Measurements from ENCODE around the gene TPP2. TPM values are rescaled to one million over a fixed set of nuclear protein-coding genes. Genes with fewer than 3 reads are reported as not detected.

TPP2 gene
- total RNA-seq, 1 experiment from 2014 or later: 36.7 TPM

GRCh38 chr13:102555914-102556553 lies 40.8 kb upstream of the TPP2 start:
- CTCF ChIA-PET: interaction anchor here (0.7 to 3.2 kb wide), 27 partner anchors 8 to 1428 kb away, joined by 3 to 40 read pairs (median 4); partner anchors contain the start of gene TPP2
- RAD21 ChIA-PET (ENCODE audit: low non-redundant PET in 1 of 2, low total read pairs in 2 of 2, uncharacterized antibody in 2 of 2, unreplicated experiment in 2 of 2): interaction anchor here (0.6 to 1.5 kb wide), 5 partner anchors 12 to 1411 kb away, joined by 3 to 6 read pairs (median 4); no protein-coding TSS in a partner anchor
- Histone ChIP-seq H3K4me3 (replicated peaks in 1 of 2; ENCODE audit: low read depth in 1 of 2, low read length in 2 of 2) (no peak overlapping the region), H3K4me1 (ENCODE audit: control insufficient read depth in 1 of 2, insufficient read depth in 2 of 2, low read length in 2 of 2) (no peaks in the 10 kb centered on the region), H3K4me2 (ENCODE audit: low read length) (peak overlapping the region; percentile 16; the same call in 1 of the 2 replicates), H3K9me2 (ENCODE audit: insufficient read depth) (no peaks in the 10 kb centered on the region), H2AFZ (ENCODE audit: low read depth, low read length, poor library complexity, severe bottlenecking) (peak overlapping the region; percentile 63), H3K79me2 (ENCODE audit: insufficient read depth, low read length) (no peaks in the 10 kb centered on the region), H3K27ac (ENCODE audit: low read depth, low read length) (no peak overlapping the region), H3K9me3 (ENCODE audit: control insufficient read depth in 1 of 2, insufficient read depth in 1 of 2, low read depth in 1 of 2, low read length in 2 of 2) (no peaks in the 10 kb centered on the region), H3K36me3 (ENCODE audit: control insufficient read depth in 1 of 2, insufficient read depth in 2 of 2, low read length in 2 of 2) (no peaks in the 10 kb centered on the region; a peak in 1 of 4 replicates), H3K9ac (ENCODE audit: low read length) (no peak overlapping the region), H4K20me1 (ENCODE audit: insufficient read depth) (no peaks in the 10 kb centered on the region), H3K27me3 (ENCODE audit: insufficient read depth, low read length) (peaks cover 5% of the 10 kb centered on the region; the same call in 1 of the 2 replicates)
- ATAC-seq (peak; percentile 83), DNase-seq (ENCODE audit: low read depth, low spot score) (peak; percentile 21)
- no TSS peak for BruUV-seq (replicated peaks)
- intact Hi-C loops (cut with micrococcal nuclease): loop anchor here (2.0 to 5.0 kb wide), 2 partner anchors 414 to 1411 kb away; no protein-coding TSS in a partner anchor
- TF ChIP-seq RAD21 (IDR thresholded peaks at IDR 0.05; ENCODE audit: low read depth) (peak; percentile 61), EZH2phosphoT487 (IDR thresholded peaks at IDR 0.05; ENCODE audit: borderline replicate concordance) (no peak), REST (IDR thresholded peaks at IDR 0.05; ENCODE audit: low read depth) (no peak), CTCF (IDR thresholded peaks at IDR 0.05 in 2 of 3, conservative IDR thresholded peaks at IDR 0.05 in 1 of 3; ENCODE audit: borderline replicate concordance in 1 of 3, insufficient read depth in 1 of 3, low read depth in 2 of 3, low read length in 2 of 3) (peak; percentile 29 to 65 (median 34); a peak in 4 of 6 replicates)
- POLR2A ChIA-PET: interaction anchor here (0.9 kb wide), 1 partner anchor 415 kb away, joined by 3 read pairs; no protein-coding TSS in a partner anchor
